ENCODE data around the gene MAP3K7.
"Not testable (repeated sequence)": the region's sequence is repeated elsewhere in the genome, so short reads cannot be mapped to it uniquely, and the experiment has no call there.

The MAP3K7 gene

DNA sequence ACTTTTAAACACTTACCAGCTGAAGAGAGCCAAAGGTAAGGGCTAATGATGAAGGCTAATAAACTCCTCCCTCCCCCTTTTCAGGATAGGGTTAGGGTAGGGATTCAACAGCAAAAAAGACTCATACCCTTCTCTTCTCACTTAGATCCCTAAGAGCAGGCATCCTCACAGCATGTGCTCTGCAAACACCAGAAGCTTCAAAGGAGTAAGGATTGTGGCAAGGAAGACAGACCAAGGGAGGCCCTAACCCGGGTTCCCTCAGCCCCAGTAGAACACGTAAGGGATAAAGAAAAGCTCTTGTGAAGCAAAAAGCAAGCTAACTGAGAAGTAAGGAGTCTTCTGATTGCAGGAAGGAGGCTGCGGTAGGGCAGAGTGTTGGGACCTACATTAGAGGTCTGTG is 11.6 kb downstream of the MAP3K7 start:
- no peak for DNase-seq

GRCh38 chr6:90574610-90575009 is 12.3 kb downstream of the MAP3K7 start:
- DNase-seq: no peak

- no peak for DNase-seq
These were observed 13.2 kb downstream of the MAP3K7 start for GRCh38 chr6:90573624-90574023.

DNA sequence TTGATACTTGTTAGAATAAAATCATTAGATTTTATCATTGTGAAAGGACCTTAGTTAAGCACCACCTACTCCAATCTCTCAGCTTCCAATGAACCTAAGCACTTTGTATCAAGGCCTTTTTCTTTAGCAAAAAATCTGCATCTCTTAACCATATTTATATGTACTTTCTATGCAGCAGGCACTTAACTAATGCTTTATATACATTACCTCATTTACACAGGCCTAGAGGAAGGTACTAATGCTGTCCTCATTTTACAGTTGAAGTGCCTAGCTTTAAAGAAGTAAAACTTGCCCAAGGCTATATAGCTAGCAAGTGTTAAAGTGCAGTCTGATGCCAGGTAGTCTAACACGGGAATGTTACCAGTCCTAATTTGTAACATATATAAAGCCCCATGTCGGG is 14.0 kb downstream of the MAP3K7 start:
- DNase-seq: no peak

DNA sequence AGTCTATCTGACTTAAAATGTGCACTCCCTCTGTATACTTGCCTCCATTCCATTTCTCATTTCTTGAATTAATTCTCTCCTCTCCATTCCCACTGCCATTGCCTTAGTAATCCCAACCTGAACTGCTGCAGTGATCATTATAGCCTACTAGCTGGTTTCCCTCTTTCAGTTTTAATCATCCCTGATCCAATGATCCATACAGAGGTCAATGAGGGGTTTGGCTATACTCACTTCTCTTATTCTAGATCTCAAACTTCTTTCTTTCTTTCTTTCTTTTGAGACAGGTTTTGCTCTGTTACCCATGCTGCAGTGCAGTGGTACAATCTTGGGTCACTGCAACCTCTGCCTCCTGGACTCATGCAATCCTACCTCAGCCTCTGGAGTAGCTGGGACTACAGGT is 17.6 kb downstream of the MAP3K7 start:
- DNase-seq: no peak

- DNase-seq: not testable (repeated sequence)
These were observed 19.2 kb downstream of the MAP3K7 start for GRCh38 chr6:90567682-90568081.

DNA sequence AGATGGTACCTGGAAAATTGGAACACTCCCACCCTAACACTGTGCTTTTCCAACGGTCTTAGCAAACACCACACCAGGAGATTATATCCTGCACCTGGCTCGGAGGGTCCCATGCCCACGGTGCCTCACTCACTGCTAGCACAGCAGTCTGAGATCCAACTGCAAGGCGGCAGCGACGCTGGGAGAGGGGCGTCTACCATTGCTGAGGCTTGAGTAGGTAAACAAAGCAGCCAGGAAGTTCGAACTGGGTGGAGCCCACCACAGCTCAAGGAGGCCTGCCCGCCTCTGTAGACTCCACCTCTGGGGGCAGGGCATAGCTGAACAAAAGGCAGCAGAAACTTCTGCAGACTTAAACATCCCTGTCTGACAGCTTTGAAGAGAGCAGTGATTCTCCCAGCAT is 24.5 kb downstream of the MAP3K7 start:
- not testable (repeated sequence) for DNase-seq

GRCh38 chr6:90559931-90560330 is 26.9 kb downstream of the MAP3K7 start:
- DNase-seq: no peak

GRCh38 chr6:90557006-90557405 is 29.9 kb downstream of the MAP3K7 start:
- no peak for DNase-seq

DNA sequence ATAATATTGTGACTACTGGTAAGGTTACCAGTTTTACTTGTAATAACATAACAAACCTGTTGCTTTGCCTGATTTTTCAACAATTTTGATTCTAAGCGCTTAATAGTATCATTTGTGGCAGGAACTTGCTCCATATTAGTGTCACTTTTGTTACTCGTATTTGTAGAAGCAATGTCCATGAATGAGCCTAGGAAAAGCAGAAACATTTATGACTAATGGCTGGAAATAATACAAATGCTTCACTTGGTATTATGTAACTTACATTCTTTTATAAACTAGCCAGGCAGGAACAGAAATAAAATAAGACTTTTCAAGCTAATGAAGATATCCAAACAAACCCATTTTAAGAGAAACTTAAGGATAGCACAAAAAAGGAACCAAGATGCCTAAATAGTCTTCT is 38.9 kb downstream of the MAP3K7 start:
- DNase-seq: no peak

GRCh38 chr6:90547079-90547478 is 39.8 kb downstream of the MAP3K7 start:
- DNase-seq: no peak

- DNase-seq: no peak
These were observed 41.4 kb downstream of the MAP3K7 start for GRCh38 chr6:90545448-90545847.

DNA sequence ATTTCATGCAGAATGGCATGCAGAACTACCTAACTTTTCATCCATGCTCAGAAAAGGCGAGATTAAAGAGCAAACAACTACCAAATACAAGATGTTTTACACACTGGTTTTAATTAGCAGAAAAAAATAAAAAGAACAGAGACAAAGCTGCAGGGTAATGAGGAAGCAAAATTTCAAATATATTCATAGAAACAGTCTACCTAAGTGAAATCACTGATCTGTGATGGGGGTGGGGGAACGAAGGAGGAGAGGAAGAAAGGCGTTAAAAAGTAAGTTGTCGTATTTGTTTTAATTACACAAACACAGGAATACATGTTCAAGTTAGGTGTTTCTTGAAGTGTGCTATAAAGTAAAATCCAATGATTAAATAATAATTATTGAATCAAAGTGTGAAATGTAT is 42.1 kb downstream of the MAP3K7 start:
- no peak for DNase-seq

DNA sequence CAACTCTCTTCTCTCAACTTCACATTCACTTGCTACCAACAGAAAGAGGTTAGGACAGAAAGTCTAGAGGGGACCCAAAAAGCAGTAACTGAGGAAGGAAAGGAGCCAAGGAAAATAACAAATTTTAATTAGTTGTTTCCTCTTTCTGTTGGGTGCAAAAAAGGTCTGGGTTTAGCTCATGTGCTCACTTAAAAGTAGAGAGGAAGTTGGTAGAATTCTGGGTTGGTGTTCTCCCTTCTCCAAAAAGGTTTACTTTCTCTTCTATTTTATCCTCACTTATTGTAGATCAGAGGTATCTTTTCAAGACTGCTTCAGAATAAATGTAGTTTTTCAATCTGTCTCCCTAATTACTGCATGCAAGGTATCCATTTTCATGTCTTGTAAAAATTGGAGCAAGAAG is 42.8 kb downstream of the MAP3K7 start:
- no peak for DNase-seq

GRCh38 chr6:90541221-90541620 is 45.7 kb downstream of the MAP3K7 start:
- no peak for DNase-seq

GRCh38 chr6:90538278-90539046 is 48.4 kb downstream of the MAP3K7 start:
- DNase-seq: no peak

DNA sequence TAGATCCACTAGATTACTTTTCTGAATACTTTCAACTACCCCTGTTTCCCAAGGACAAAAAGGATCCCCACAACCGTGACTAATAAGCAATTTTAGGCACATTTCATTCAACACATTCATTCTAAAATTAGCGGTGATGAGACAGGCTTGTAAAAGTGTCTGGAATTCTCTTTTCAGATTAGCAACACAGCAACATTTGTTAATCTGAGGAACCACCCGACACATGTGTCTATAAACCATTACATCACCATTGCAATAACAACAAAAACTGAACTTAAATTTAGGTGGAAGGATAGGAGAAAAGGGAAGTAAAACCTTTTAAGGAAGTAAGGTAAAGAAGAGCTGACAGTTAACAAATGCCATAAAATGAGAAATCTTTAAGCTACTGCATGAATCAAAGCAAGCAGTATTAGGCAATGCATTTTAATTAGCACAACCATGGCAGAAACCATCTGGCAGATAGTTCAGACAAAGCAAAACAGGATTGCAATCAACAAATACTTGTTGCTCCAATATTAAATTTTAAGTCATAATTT is 49.1 kb downstream of the MAP3K7 start:
- DNase-seq: no peak

DNA sequence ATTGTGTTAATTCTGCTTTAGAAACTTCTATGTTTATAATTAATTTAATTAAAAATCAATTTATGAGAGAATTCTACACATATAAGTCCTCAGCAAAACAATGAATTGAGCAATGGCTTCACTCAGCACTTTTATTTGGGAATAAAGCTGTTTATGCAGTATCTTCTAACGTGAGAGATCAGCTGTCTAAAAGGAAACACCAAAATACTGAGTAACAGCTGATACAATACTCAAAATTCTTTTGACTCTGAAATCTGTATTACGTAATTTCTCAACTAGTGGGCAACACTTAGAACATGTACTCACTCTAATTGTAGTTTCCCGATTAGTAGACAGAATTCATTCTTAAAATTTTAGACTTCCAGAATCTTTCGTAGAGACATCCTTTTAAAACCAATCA is 49.8 kb downstream of the MAP3K7 start:
- DNase-seq: no peak

GRCh38 chr6:90536520-90536919 is 50.4 kb downstream of the MAP3K7 start:
- no peak for DNase-seq

- no peak for DNase-seq
These were observed 52.4 kb downstream of the MAP3K7 start for GRCh38 chr6:90534337-90535025.

DNA sequence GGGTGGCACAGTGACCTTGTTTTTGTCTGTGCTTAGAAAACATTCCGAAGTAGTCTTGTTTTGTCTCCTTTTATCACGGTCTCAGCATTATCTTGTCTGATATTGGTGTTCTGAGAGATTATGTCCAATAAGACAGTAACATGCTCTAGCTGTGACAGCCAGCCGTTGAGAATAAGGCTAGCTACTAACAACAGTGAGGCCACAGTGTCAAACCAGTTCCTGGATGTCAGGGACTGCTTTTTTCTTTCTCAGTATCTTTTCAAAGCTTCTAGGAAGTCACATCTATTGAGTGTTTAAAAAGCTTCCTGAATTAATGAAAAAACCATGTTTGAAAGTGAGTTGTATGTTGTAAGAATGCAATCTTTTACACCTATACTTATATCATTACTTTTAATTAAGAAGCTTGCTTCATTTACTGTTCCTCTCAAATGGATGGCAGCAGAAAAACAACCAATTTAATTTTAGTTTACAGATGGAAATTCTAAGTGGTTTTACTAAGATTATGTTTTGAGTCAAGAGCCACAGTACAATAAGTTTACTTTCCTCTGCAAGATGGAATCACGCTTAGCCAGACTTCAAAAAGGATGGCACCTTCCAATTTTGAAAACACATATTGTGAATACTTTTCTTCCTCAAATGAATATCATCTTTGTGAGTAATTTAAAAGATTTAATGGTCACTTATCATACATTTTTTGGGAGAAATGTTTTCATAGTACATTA is 53.1 kb downstream of the MAP3K7 start:
- no peak for DNase-seq

DNA sequence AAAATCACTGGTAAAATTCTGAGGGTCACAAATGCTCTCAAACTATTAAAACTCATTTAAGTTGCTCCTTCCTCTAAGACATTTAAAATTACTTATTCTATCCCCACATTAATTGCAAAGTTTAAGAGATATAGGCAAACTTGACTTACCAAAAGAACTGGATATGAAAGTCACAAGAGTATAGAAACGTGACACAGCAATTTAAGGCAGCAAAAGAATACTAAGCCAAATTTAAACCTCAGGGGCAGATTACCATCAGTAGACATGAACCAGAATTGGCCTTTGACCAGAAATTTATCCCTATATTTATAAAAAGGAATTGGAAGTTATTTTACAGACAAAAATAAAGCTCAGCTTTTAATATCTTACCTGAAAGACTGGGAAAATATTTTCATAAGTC is 56.0 kb downstream of the MAP3K7 start:
- no peak for DNase-seq

DNA sequence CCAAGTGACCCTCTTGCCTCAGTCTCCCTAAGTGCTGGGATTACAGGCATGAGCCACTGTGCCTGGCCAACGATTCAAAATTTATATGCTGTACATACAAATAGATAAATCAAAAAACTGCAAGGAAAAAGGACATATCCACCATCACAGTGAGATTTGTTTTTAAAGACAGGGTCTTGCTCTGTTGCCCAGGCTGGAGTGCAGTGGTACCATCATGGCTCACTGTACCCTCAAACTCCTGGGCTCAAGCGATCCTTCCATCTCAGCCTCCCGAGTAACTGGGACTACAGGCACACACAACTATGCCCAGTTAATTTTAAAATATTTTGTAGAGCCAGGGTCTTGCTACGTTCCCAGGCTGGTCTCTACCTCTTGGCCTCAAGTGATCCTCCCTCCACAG is 61.5 kb downstream of the MAP3K7 start:
- DNase-seq: no peak
